Spleen (tissue), 7 donors: ENCODE results near the gene OSBPL1A.

Source experiments
- POLR2A ChIP-seq, 3 donors: fragments of 450-650 bp; IDR thresholded peaks; one replicate each; pipeline ENCODE4 v1.5.1; 2017; ENCODE audit warnings: antibody characterized with exemption in 3 of 3, mild to moderate bottlenecking in 1 of 3
- POLR2AphosphoS5 ChIP-seq, 3 donors: sonication (generic); formaldehyde crosslinking; IDR thresholded peaks; one replicate each; pipeline ENCODE4 v1.5.1; 2017; ENCODE audit warnings: antibody characterized with exemption in 3 of 3
- TF ChIP-seq, protein P1 (sequence below), 11 experiments: fragments of 200-600 bp in 7 of 11; fragments of 450-650 bp in 4 of 11; sonication (generic) in 4 of 11; IDR thresholded peaks in 8 of 11; conservative IDR thresholded peaks in 3 of 11; 1 replicate in 7 of 11; 2 replicates in 4 of 11; pipeline versions ENCODE4 v1.4.0 to v1.8.0; 2016 to 2021; ENCODE audit warnings: antibody characterized with exemption in 11 of 11, inconsistent platforms in 4 of 11, mild to moderate bottlenecking in 1 of 11
- donor health status: DM: no; HTN: no; CAD: no; lungs with moderate emphysema.
- donor health status: DM: no; HTN: no; CAD: no.
- donor health status: DM: no; HTN: no; CAD: no.

DNA sequence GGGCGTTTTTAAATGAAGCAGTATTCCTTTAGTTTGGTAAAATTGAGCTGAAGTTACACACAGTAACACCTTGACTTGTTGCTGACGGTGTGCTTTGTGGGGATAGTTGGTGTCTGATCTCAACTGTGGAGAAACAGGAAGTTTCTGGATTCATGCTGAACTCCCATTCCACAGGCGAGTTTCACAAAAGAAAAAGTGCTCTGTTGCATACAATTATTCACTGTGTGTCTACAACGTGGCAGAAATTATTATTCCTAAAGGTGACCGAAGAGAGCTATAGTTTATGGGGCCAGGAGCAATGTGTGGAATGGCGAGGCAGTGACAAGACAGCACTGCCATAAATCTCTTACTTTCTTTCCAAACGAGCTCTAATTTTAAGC lies 259.2 kb downstream of the OSBPL1A start:
- TF ChIP-seq, protein P1, sequence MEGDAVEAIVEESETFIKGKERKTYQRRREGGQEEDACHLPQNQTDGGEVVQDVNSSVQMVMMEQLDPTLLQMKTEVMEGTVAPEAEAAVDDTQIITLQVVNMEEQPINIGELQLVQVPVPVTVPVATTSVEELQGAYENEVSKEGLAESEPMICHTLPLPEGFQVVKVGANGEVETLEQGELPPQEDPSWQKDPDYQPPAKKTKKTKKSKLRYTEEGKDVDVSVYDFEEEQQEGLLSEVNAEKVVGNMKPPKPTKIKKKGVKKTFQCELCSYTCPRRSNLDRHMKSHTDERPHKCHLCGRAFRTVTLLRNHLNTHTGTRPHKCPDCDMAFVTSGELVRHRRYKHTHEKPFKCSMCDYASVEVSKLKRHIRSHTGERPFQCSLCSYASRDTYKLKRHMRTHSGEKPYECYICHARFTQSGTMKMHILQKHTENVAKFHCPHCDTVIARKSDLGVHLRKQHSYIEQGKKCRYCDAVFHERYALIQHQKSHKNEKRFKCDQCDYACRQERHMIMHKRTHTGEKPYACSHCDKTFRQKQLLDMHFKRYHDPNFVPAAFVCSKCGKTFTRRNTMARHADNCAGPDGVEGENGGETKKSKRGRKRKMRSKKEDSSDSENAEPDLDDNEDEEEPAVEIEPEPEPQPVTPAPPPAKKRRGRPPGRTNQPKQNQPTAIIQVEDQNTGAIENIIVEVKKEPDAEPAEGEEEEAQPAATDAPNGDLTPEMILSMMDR (IDR thresholded peaks at IDR 0.05 in 8 of 11, conservative IDR thresholded peaks at IDR 0.05 in 3 of 11), result no peak
- TF ChIP-seq POLR2A (IDR thresholded peaks at IDR 0.05) (no peak), POLR2AphosphoS5 (IDR thresholded peaks at IDR 0.05) (no peak)
